Vagina (tissue), 2 donors: ENCODE data around the gene CCDC178. TPM values are rescaled to one million over a fixed set of nuclear protein-coding genes. Genes with fewer than 3 reads are reported as not detected.

Source experiments
- DNase-seq, 2 donors: peaks; one replicate each; pipeline ENCODE4 v3.0.0-alpha.2; 2017; ENCODE audit errors: extremely low spot score in 2 of 2
- H3K27ac ChIP-seq: fragments of 200-600 bp; sonication (generic); one replicate; pipeline ENCODE4 v1.5.1; 2019
- H3K27me3 ChIP-seq: fragments of 200-600 bp; sonication (generic); one replicate; pipeline ENCODE4 v1.5.1; 2019
- H3K36me3 ChIP-seq, 2 donors: fragments of 200-600 bp; sonication (generic); one replicate each; pipeline ENCODE4 v1.5.1; 2017 to 2019
- H3K4me1 ChIP-seq: fragments of 200-600 bp; sonication (generic); one replicate; pipeline ENCODE4 v1.5.1; 2019
- H3K4me3 ChIP-seq, 2 donors: fragments of 200-600 bp; sonication (generic); 1 replicate in 1 of 2; 2 replicates in 1 of 2; pipeline ENCODE4 v1.5.1; 2016 to 2019
- H3K9me3 ChIP-seq: fragments of 200-600 bp; sonication (generic); one replicate; pipeline ENCODE4 v1.5.1; 2019
- CTCF ChIP-seq, 3 experiments: fragments of 450-650 bp in 2 of 3; fragments of 200-600 bp in 1 of 3; sonication (generic) in 1 of 3; IDR thresholded peaks; one replicate each; pipeline ENCODE4 v1.5.1; 2017 to 2019; ENCODE audit warnings: antibody characterized with exemption in 3 of 3, mild to moderate bottlenecking in 2 of 3, moderate library complexity in 2 of 3
- POLR2A ChIP-seq, 2 donors: fragments of 450-650 bp; IDR thresholded peaks; one replicate each; pipeline ENCODE4 v1.6.1; 2017; ENCODE audit warnings: antibody characterized with exemption in 2 of 2, mild to moderate bottlenecking in 2 of 2, moderate library complexity in 2 of 2
- POLR2AphosphoS5 ChIP-seq, 2 donors: sonication (generic); formaldehyde crosslinking; IDR thresholded peaks; one replicate each; pipeline ENCODE4 v1.9.0; 2017; ENCODE audit warnings: antibody characterized with exemption in 2 of 2, mild to moderate bottlenecking in 2 of 2, low read depth in 1 of 2; ENCODE audit not compliant: insufficient read depth in 1 of 2
- intact Hi-C: fragments of 100-400 bp; cut with DNase I; formaldehyde crosslinking; loops from one replicate; pipeline ENCODE4 v1.15.1; 2023
- total RNA-seq: library from RNA; depleted of rRNA; stranded (reverse); fragments of >200 nt; gene quantifications from one replicate; pipeline ENCODE4 v1.2.3, GENCODE V29; 2016

The CCDC178 gene
- total RNA-seq, 1 donor from 2014 or later, result 10.8 TPM

- peak in 1 of 3 experiments; percentile 37 for TF ChIP-seq CTCF (IDR thresholded peaks at IDR 0.05)
- no peak for TF ChIP-seq POLR2AphosphoS5 (IDR thresholded peaks at IDR 0.05; ENCODE audit: insufficient read depth in 1 of 2, low read depth in 1 of 2)
- TF ChIP-seq POLR2A (IDR thresholded peaks at IDR 0.05), result no peak
Measured at GRCh38 chr18:33210575-33211189, 229.8 kb downstream of the CCDC178 start.

GRCh38 chr18:33205777-33206176 is 234.7 kb downstream of the CCDC178 start:
- no peak overlapping the region for H3K27ac ChIP-seq
- H3K4me1 ChIP-seq, result peaks cover 5% of the 10 kb centered on the region
- no peaks in the 10 kb centered on the region for H3K9me3 ChIP-seq
- no peaks in the 10 kb centered on the region for H3K36me3 ChIP-seq
- no peak for DNase-seq
- TF ChIP-seq POLR2A (IDR thresholded peaks at IDR 0.05) (no peak), POLR2AphosphoS5 (IDR thresholded peaks at IDR 0.05; ENCODE audit: insufficient read depth in 1 of 2, low read depth in 1 of 2) (no peak), CTCF (IDR thresholded peaks at IDR 0.05) (no peak)
- intact Hi-C loops, result no loop called here
- no peaks in the 10 kb centered on the region for H3K27me3 ChIP-seq
- H3K4me3 ChIP-seq, result no peak overlapping the region

More at GRCh38 chr18:33210575-33211189, 229.8 kb downstream of the CCDC178 start:
- H3K36me3 ChIP-seq, result no peaks in the 10 kb centered on the region
- H3K4me1 ChIP-seq, result no peaks in the 10 kb centered on the region
- intact Hi-C loops, result no loop called here
- H3K27ac ChIP-seq, result no peak overlapping the region
- H3K9me3 ChIP-seq, result no peaks in the 10 kb centered on the region
- H3K4me3 ChIP-seq, result no peak overlapping the region
- H3K27me3 ChIP-seq, result no peaks in the 10 kb centered on the region
- no peak for DNase-seq

- peaks cover 5% of the 10 kb centered on the region for H3K4me1 ChIP-seq
- H3K9me3 ChIP-seq, result no peaks in the 10 kb centered on the region
- H3K27me3 ChIP-seq, result no peaks in the 10 kb centered on the region
- intact Hi-C loops, result no loop called here
- H3K36me3 ChIP-seq, result no peaks in the 10 kb centered on the region
- TF ChIP-seq CTCF (IDR thresholded peaks at IDR 0.05) (no peak), POLR2A (IDR thresholded peaks at IDR 0.05) (no peak), POLR2AphosphoS5 (IDR thresholded peaks at IDR 0.05; ENCODE audit: insufficient read depth in 1 of 2, low read depth in 1 of 2) (no peak)
- no peak for DNase-seq
- H3K4me3 ChIP-seq, result no peak overlapping the region
- H3K27ac ChIP-seq, result no peak overlapping the region
Measured at GRCh38 chr18:33201509-33201926, 239.0 kb downstream of the CCDC178 start.

GRCh38 chr18:33195795-33196194 is 244.7 kb downstream of the CCDC178 start:
- Histone ChIP-seq H3K36me3 (no peaks in the 10 kb centered on the region), H3K27ac (no peak overlapping the region), H3K4me3 (no peak overlapping the region), H3K9me3 (no peaks in the 10 kb centered on the region), H3K27me3 (no peaks in the 10 kb centered on the region), H3K4me1 (no peaks in the 10 kb centered on the region)
- intact Hi-C loops, result no loop called here
- no peak for DNase-seq
- TF ChIP-seq CTCF (IDR thresholded peaks at IDR 0.05) (no peak), POLR2A (IDR thresholded peaks at IDR 0.05) (no peak)

GRCh38 chr18:33194793-33195192 is 245.7 kb downstream of the CCDC178 start:
- Histone ChIP-seq H3K27me3 (no peaks in the 10 kb centered on the region), H3K27ac (no peak overlapping the region), H3K4me1 (no peaks in the 10 kb centered on the region), H3K36me3 (no peaks in the 10 kb centered on the region), H3K9me3 (no peaks in the 10 kb centered on the region), H3K4me3 (no peak overlapping the region)
- TF ChIP-seq POLR2A (IDR thresholded peaks at IDR 0.05), result no peak
- no peak for DNase-seq
- intact Hi-C loops, result no loop called here
